B cell (primary cell): Measurements from ENCODE around the gene ARMCX1. TPM values are rescaled to one million over a fixed set of nuclear protein-coding genes. Genes with fewer than 3 reads are reported as not detected.

Source experiments
- ATAC-seq: fragments of 200-7000 bp; cut with Tn5 transposase; one replicate; pipeline ENCODE4 v1.10.0; 2021; ENCODE audit warnings: low read depth, mild to moderate bottlenecking, moderate number of reproducible peaks, moderate library complexity
- CTCF ChIA-PET: fragments of 350-600 bp; sonication (Branson Sonifier 250); formaldehyde crosslinking; loops from one replicate; lab custom pipeline; 2021; ENCODE audit warnings: antibody characterized with exemption, inconsistent platforms; lab: Charles Lee
- POLR2A ChIA-PET: fragments of 350-600 bp; sonication (Branson Sonifier 250); formaldehyde crosslinking; loops from one replicate; lab custom pipeline; 2021; ENCODE audit warnings: antibody characterized with exemption; lab: Charles Lee
- DNase-seq: peaks from one replicate; pipeline ENCODE4 v3.0.0; 2013
- H2AFZ ChIP-seq: 2 replicates; pipeline ENCODE4 v1.6.1; 2012; ENCODE audit warnings: mild to moderate bottlenecking, low read depth, low read length; ENCODE audit not compliant: insufficient read depth, poor library complexity, severe bottlenecking
- H3K27ac ChIP-seq, 2 donors: 1 replicate in 1 of 2; 2 replicates in 1 of 2; pipeline ENCODE4 v1.5.1; 2012 to 2013; ENCODE audit warnings: low read length in 2 of 2, mild to moderate bottlenecking in 2 of 2, moderate library complexity in 1 of 2
- H3K27me3 ChIP-seq, 4 experiments: fragments of 200-600 bp in 1 of 4; sonication (generic) in 1 of 4; replicated peaks in 1 of 4; 1 replicate in 2 of 4; 2 replicates in 2 of 4; pipeline versions ENCODE4 v1.6.1 to v1.7.0; 2013 to 2016; ENCODE audit warnings: low read length in 3 of 4, mild to moderate bottlenecking in 2 of 4, mixed read lengths in 1 of 4, moderate library complexity in 1 of 4; ENCODE audit not compliant: insufficient read depth in 4 of 4, control insufficient read depth in 3 of 4; ENCODE audit errors: control extremely low read depth in 1 of 4
- H3K36me3 ChIP-seq, 2 experiments: replicated peaks in 1 of 2; 1 replicate in 1 of 2; 2 replicates in 1 of 2; pipeline versions ENCODE4 v1.6.1 to v1.7.1; 2013; ENCODE audit warnings: low read length in 1 of 2; ENCODE audit not compliant: insufficient read depth in 2 of 2, control insufficient read depth in 1 of 2; ENCODE audit errors: control extremely low read depth in 1 of 2, extremely low read depth in 1 of 2
- H3K4me1 ChIP-seq, 2 donors: fragments of 200-600 bp in 1 of 2; sonication (generic) in 1 of 2; 1 replicate in 1 of 2; 2 replicates in 1 of 2; pipeline versions ENCODE4 v1.5.1 to v1.6.1; 2013 to 2017; ENCODE audit warnings: low read length in 2 of 2; ENCODE audit not compliant: control insufficient read depth in 2 of 2, insufficient read depth in 2 of 2
- H3K4me2 ChIP-seq: replicated peaks from 2 replicates; pipeline ENCODE3; 2012; ENCODE audit warnings: mild to moderate bottlenecking, low read depth, low read length; ENCODE audit not compliant: poor library complexity, severe bottlenecking
- H3K4me3 ChIP-seq, 5 experiments: fragments of 200-600 bp in 1 of 5; sonication (generic) in 1 of 5; 1 replicate in 3 of 5; 2 replicates in 2 of 5; pipeline versions ENCODE4 v1.5.1 to v1.7.0; 2011 to 2016; ENCODE audit warnings: low read length in 4 of 5, mild to moderate bottlenecking in 4 of 5, low read depth in 2 of 5, control low read depth in 1 of 5, moderate library complexity in 1 of 5; ENCODE audit not compliant: insufficient read depth in 1 of 5; ENCODE audit errors: control extremely low read depth in 1 of 5, extremely low read depth in 1 of 5
- H3K79me2 ChIP-seq: fragments of 200-600 bp; sonication (generic); one replicate; pipeline ENCODE4 v1.6.0; 2016; ENCODE audit warnings: low read length; ENCODE audit not compliant: control insufficient read depth, insufficient read depth
- H3K9ac ChIP-seq: fragments of 200-600 bp; sonication (generic); 2 replicates; pipeline ENCODE4 v1.6.1; 2017; ENCODE audit warnings: mild to moderate bottlenecking, low read length, moderate library complexity
- H3K9me3 ChIP-seq, 3 donors: one replicate each; pipeline versions ENCODE4 v1.6.1 to v1.7.1; 2013; ENCODE audit warnings: low read length in 2 of 3; ENCODE audit not compliant: control insufficient read depth in 2 of 3, insufficient read depth in 1 of 3; ENCODE audit errors: control extremely low read depth in 1 of 3
- H4K20me1 ChIP-seq: 2 replicates; pipeline ENCODE4 v1.6.0; 2012; ENCODE audit warnings: mild to moderate bottlenecking, low read length; ENCODE audit not compliant: insufficient read depth, control insufficient read depth, poor library complexity, severe bottlenecking
- H3K27ac Mint-ChIP-seq: one replicate; pipeline ENCODE4 v1.8.0; 2021; ENCODE audit warnings: mixed read lengths
- H3K27me3 Mint-ChIP-seq: one replicate; pipeline ENCODE4 v1.8.0; 2021; ENCODE audit warnings: mixed read lengths
- H3K4me1 Mint-ChIP-seq: one replicate; pipeline ENCODE4 v1.8.0; 2021; ENCODE audit warnings: mixed read lengths
- H3K4me3 Mint-ChIP-seq: one replicate; pipeline ENCODE4 v1.8.0; 2021; ENCODE audit warnings: mixed read lengths
- H3K9me3 Mint-ChIP-seq: one replicate; pipeline ENCODE4 v1.8.0; 2022; ENCODE audit warnings: mixed read lengths; ENCODE audit not compliant: insufficient read depth
- CTCF ChIP-seq: fragments of 200-600 bp; IDR thresholded peaks from one replicate; pipeline ENCODE4 v1.8.0; 2022; ENCODE audit warnings: antibody characterized with exemption, mild to moderate bottlenecking
- EZH2 ChIP-seq: IDR thresholded peaks from 2 replicates; pipeline ENCODE4 v1.6.1; 2012; ENCODE audit warnings: borderline replicate concordance, low read depth, mild to moderate bottlenecking, moderate library complexity, low read length; ENCODE audit not compliant: insufficient read depth, poor library complexity, severe bottlenecking
- WGBS: methylation state at CpG from one replicate; pipeline ENCODE4 v1.1.5; 2013; ENCODE audit warnings: missing lambda C conversion rate; ENCODE audit not compliant: insufficient coverage; 5-methylcytosine and 5-hydroxymethylcytosine counted together
- intact Hi-C: fragments of 100-400 bp; cut with micrococcal nuclease; formaldehyde crosslinking; loops from one replicate; pipeline ENCODE4 v1.10.0; 2022
- polyA plus RNA-seq: library from polyadenylated mRNA; depleted of rRNA; stranded (reverse); fragments of >200 nt; gene quantifications from 2 replicates; pipeline ENCODE4 v1.2.3, GENCODE V29; 2012
- total RNA-seq, 2 donors: library from RNA; stranded (reverse); fragments of 120-200 nt in 1 of 2; gene quantifications; 1 replicate in 1 of 2; 2 replicates in 1 of 2; pipeline versions ENCODE4 v1.2.3 to v1.2.4, GENCODE V29; 2013 to 2022

ARMCX1 gene
- total and polyA plus RNA-seq, 2 donors (not counting 1 experiment from before 2014, with no cell fraction given): 0.17 to 0.27 TPM

GRCh38 chrX:101550751-101551379 is 518 bp downstream of the ARMCX1 start:
- no peak for ATAC-seq
- peak; percentile 2 for DNase-seq

More at GRCh38 chrX:101550751-101551379, 518 bp downstream of the ARMCX1 start:
- ChIA-PET CTCF (no interaction called here), POLR2A (no interaction called here)
- H3K9me3 ChIP-seq: no peaks in the 10 kb centered on the region
- H3K27me3 ChIP-seq: peaks cover 0 to 5% (median 1%) of the 10 kb centered on the region in 4 experiments
- H3K4me3 ChIP-seq: peak overlapping the region; percentile 5 to 43 (median 15)
- no peaks in the 10 kb centered on the region for H3K36me3 ChIP-seq
- H3K4me2 ChIP-seq: peak overlapping the region; percentile 68
- peak overlapping the region; percentile 25 for H3K9ac ChIP-seq
- Mint-ChIP-seq H3K4me1 (peaks cover 10% of the 10 kb centered on the region), H3K27ac (no peak overlapping the region), H3K9me3 (no peaks in the 10 kb centered on the region), H3K27me3 (peaks cover 17% of the 10 kb centered on the region), H3K4me3 (peak overlapping the region; percentile 64)
- intact Hi-C loops: no loop called here
- no peaks in the 10 kb centered on the region for H3K79me2 ChIP-seq
- 0% methylated on average over 5 of the region's 26 CpGs for WGBS
- no peak overlapping the region for H3K27ac ChIP-seq
- TF ChIP-seq EZH2 (no peak), CTCF (no peak)
- H4K20me1 ChIP-seq: no peaks in the 10 kb centered on the region
- peak overlapping the region; percentile 62 for H2AFZ ChIP-seq
- peaks cover 5 to 13% of the 10 kb centered on the region in 2 donors for H3K4me1 ChIP-seq
